HCT116 (cell line): ENCODE measurements around the gene BICD2. TPM values are rescaled to one million over a fixed set of nuclear protein-coding genes. Genes with fewer than 3 reads are reported as not detected.

Experiments used
- ATAC-seq: fragments of 200-7000 bp; cut with Tn5 transposase; 2 replicates; pipeline ENCODE4 v1.9.1; 2020; ENCODE audit warnings: mild to moderate bottlenecking, moderate library complexity
- BruUV-seq: library from RNA; stranded (reverse); fragments of 400-500 nt; replicated peaks from 2 replicates; lab custom pipeline; 2021; lab: Mats Ljungman, UMichigan
- CTCF ChIA-PET: fragments of 300-600 bp; sonication (Branson Sonifier 250); formaldehyde crosslinking; loops from one replicate; lab custom pipeline; 2021; ENCODE audit warnings: antibody characterized with exemption; lab: Charles Lee
- POLR2A ChIA-PET: fragments of 300-600, 350-600 bp; sonication (Branson Sonifier 250); formaldehyde crosslinking; loops from one replicate; lab custom pipeline; 2021; ENCODE audit warnings: antibody characterized with exemption; lab: Charles Lee
- RAD21 ChIA-PET, 2 experiments: fragments of 300-600 bp; sonication (Branson Sonifier 250); formaldehyde crosslinking; loops; one replicate each; lab custom pipeline; 2023; ENCODE audit warnings: low total read pairs in 2 of 2; ENCODE audit not compliant: uncharacterized antibody in 2 of 2, unreplicated experiment in 2 of 2, low non-redundant PET in 1 of 2; lab: Charles Lee
- DNase-seq: peaks from one replicate; pipeline ENCODE4 v3.0.0-alpha.2; 2010; ENCODE audit warnings: low read depth, low spot score
- H2AFZ ChIP-seq: fragments of 200-600 bp; shearing (Covaris generic), sonication (generic); 2 replicates; pipeline ENCODE4 v1.6.1; 2017; ENCODE audit warnings: low read depth, mixed run types, mixed read lengths, antibody characterized with exemption, low read length; ENCODE audit not compliant: poor library complexity, severe bottlenecking
- H3K27ac ChIP-seq: 2 replicates; pipeline ENCODE4 v1.5.1; 2012; ENCODE audit warnings: low read depth, low read length
- H3K27me3 ChIP-seq: fragments of 200-600 bp; sonication (generic); 2 replicates; pipeline ENCODE4 v1.6.1; 2016; ENCODE audit warnings: mixed run types, low read length, mixed read lengths; ENCODE audit not compliant: insufficient read depth
- H3K36me3 ChIP-seq, 2 experiments: fragments of 200-500 bp in 1 of 2; fragments of 200-600 bp in 1 of 2; sonication (Bioruptor generic) in 1 of 2; sonication (generic) in 1 of 2; 2 replicates each; pipeline versions ENCODE4 v1.5.1 to v1.6.1; 2014 to 2016; ENCODE audit warnings: low read length in 2 of 2, inconsistent platforms in 1 of 2, mixed read lengths in 1 of 2, mixed run types in 1 of 2; ENCODE audit not compliant: insufficient read depth in 2 of 2, control insufficient read depth in 1 of 2
- H3K4me1 ChIP-seq, 2 experiments: fragments of 200-600 bp in 1 of 2; sonication (generic) in 1 of 2; 2 replicates each; pipeline versions ENCODE4 v1.5.1 to v1.6.1; 2012 to 2017; ENCODE audit warnings: low read length in 2 of 2, inconsistent platforms in 1 of 2, mild to moderate bottlenecking in 1 of 2, mixed read lengths in 1 of 2, mixed run types in 1 of 2, moderate library complexity in 1 of 2; ENCODE audit not compliant: insufficient read depth in 2 of 2, control insufficient read depth in 1 of 2
- H3K4me2 ChIP-seq: fragments of 200-600 bp; sonication (generic); 2 replicates; pipeline ENCODE4 v1.6.1; 2017; ENCODE audit warnings: mixed run types, low read length, mixed read lengths
- H3K4me3 ChIP-seq, 2 experiments: fragments of 200-600 bp in 1 of 2; sonication (generic) in 1 of 2; replicated peaks in 1 of 2; 2 replicates each; pipeline ENCODE4 v1.5.1; 2011 to 2016; ENCODE audit warnings: low read length in 2 of 2, control low read depth in 1 of 2, low read depth in 1 of 2, mild to moderate bottlenecking in 1 of 2, mixed read lengths in 1 of 2, mixed run types in 1 of 2
- H3K79me2 ChIP-seq: fragments of 200-600 bp; sonication (generic); 2 replicates; pipeline ENCODE4 v1.6.1; 2017; ENCODE audit warnings: mild to moderate bottlenecking, mixed run types, low read length, moderate library complexity, mixed read lengths; ENCODE audit not compliant: insufficient read depth
- H3K9ac ChIP-seq: fragments of 200-600 bp; sonication (generic); 2 replicates; pipeline ENCODE4 v1.6.1; 2016; ENCODE audit warnings: low read length, mixed read lengths
- H3K9me2 ChIP-seq: fragments of 200-600 bp; sonication (generic), shearing (Covaris generic); 2 replicates; pipeline ENCODE4 v1.6.1; 2017; ENCODE audit warnings: mixed run types, mild to moderate bottlenecking, moderate library complexity; ENCODE audit not compliant: insufficient read depth
- H3K9me3 ChIP-seq, 2 experiments: fragments of 200-500 bp in 1 of 2; fragments of 200-600 bp in 1 of 2; sonication (Bioruptor generic) in 1 of 2; sonication (generic) in 1 of 2; 2 replicates each; pipeline ENCODE4 v1.6.1; 2014 to 2017; ENCODE audit warnings: low read length in 2 of 2, mixed read lengths in 2 of 2, inconsistent platforms in 1 of 2, low read depth in 1 of 2, mild to moderate bottlenecking in 1 of 2, mixed run types in 1 of 2, moderate library complexity in 1 of 2; ENCODE audit not compliant: control insufficient read depth in 1 of 2, insufficient read depth in 1 of 2
- H4K20me1 ChIP-seq: fragments of 200-600 bp; sonication (generic), shearing (Covaris generic); 2 replicates; pipeline ENCODE4 v1.6.1; 2017; ENCODE audit warnings: mixed run types, mild to moderate bottlenecking, moderate library complexity; ENCODE audit not compliant: insufficient read depth
- CBX3 ChIP-seq: IDR thresholded peaks from 2 replicates; pipeline ENCODE4 v1.6.1; 2012; ENCODE audit warnings: low read depth
- CEBPB ChIP-seq: IDR thresholded peaks from 2 replicates; pipeline ENCODE4 v1.6.1; 2012; ENCODE audit warnings: low read depth
- EGR1 ChIP-seq: IDR thresholded peaks from 2 replicates; pipeline ENCODE4 v1.6.1; 2012; ENCODE audit warnings: low read depth
- ELF1 ChIP-seq: IDR thresholded peaks from 2 replicates; pipeline ENCODE4 v1.6.1; 2012; ENCODE audit warnings: low read depth, borderline replicate concordance
- POLR2A ChIP-seq: IDR thresholded peaks from 2 replicates; pipeline ENCODE4 v1.7.0; 2011; ENCODE audit warnings: borderline replicate concordance; ENCODE audit not compliant: insufficient read depth, insufficient read length; ENCODE audit errors: extremely low read depth
- RAD21 ChIP-seq: IDR thresholded peaks from 2 replicates; pipeline ENCODE4 v1.6.1; 2012; ENCODE audit warnings: low read depth, mild to moderate bottlenecking
- SIN3A ChIP-seq: IDR thresholded peaks from 2 replicates; pipeline ENCODE4 v1.6.1; 2012; ENCODE audit warnings: low read depth
- SP1 ChIP-seq: IDR thresholded peaks from 2 replicates; pipeline ENCODE4 v1.6.1; 2012; ENCODE audit warnings: low read depth
- ZFX ChIP-seq: fragments of 450-650 bp; IDR thresholded peaks from 2 replicates; pipeline ENCODE4 v1.6.1; 2017
- ZNF274 ChIP-seq: fragments of 200-500 bp; sonication (Bioruptor generic); IDR thresholded peaks from 2 replicates; pipeline ENCODE4 v1.6.1; 2014; ENCODE audit warnings: mild to moderate bottlenecking, low read depth, low read length, inconsistent platforms
- intact Hi-C: fragments of 100-400 bp; cut with micrococcal nuclease; formaldehyde crosslinking; loops from 2 replicates; pipeline ENCODE4 v1.10.0; 2022
- total RNA-seq: library from RNA; stranded (reverse); gene quantifications from one replicate; pipeline ENCODE4 v1.2.1, GENCODE V29; 2021; ENCODE audit not compliant: unreplicated experiment

The BICD2 gene
- total RNA-seq, 1 experiment from 2014 or later = 23.4 TPM

- ChIA-PET RAD21 (no interaction called here), CTCF (no interaction called here), POLR2A (interaction anchor here (0.7 kb wide), 1 partner anchor 247 kb away, joined by 3 read pairs; no protein-coding TSS in a partner anchor)
- Histone ChIP-seq H3K9ac (no peak overlapping the region), H3K9me3 (peaks cover 0 to 6% of the 10 kb centered on the region in 2 experiments; a peak in 1 of 4 replicates), H4K20me1 (peaks cover 5% of the 10 kb centered on the region; the same call in 1 of the 2 replicates), H3K9me2 (no peaks in the 10 kb centered on the region), H3K4me1 (peaks cover 0 to 12% of the 10 kb centered on the region in 2 experiments; a peak in 3 of 4 replicates), H3K36me3 (peaks cover 0 to 4% of the 10 kb centered on the region in 2 experiments; a peak in 1 of 4 replicates), H2AFZ (no peak overlapping the region), H3K4me2 (no peak overlapping the region), H3K27me3 (no peaks in the 10 kb centered on the region), H3K27ac (no peak overlapping the region)
- BruUV-seq = no TSS peak
- intact Hi-C loops = no loop called here
- TF ChIP-seq EGR1 = no peak
- TF ChIP-seq, all 23 proteins: peak for 0
- ATAC-seq = no peak
- Histone ChIP-seq H3K4me3 (no peak overlapping the region), H3K79me2 (peaks cover 82% of the 10 kb centered on the region)
- DNase-seq = no peak
Observed at GRCh38 chr9:92754091-92754745, 10.4 kb downstream of the BICD2 start.

GRCh38 chr9:92752812-92753404, 11.7 kb downstream of the BICD2 start:
- ATAC-seq = no peak
- CTCF ChIA-PET = no interaction called here
- Histone ChIP-seq H3K27me3 (no peaks in the 10 kb centered on the region), H3K9ac (no peak overlapping the region), H2AFZ (no peak overlapping the region), H3K9me2 (no peaks in the 10 kb centered on the region), H4K20me1 (peaks cover 5% of the 10 kb centered on the region; the same call in 1 of the 2 replicates), H3K9me3 (peaks cover 0 to 6% of the 10 kb centered on the region in 2 experiments; a peak in 1 of 4 replicates), H3K36me3 (peaks cover 0 to 4% of the 10 kb centered on the region in 2 experiments; a peak in 1 of 4 replicates), H3K4me2 (no peak overlapping the region), H3K79me2 (peaks cover 87% of the 10 kb centered on the region), H3K4me3 (no peak overlapping the region), H3K4me1 (peaks cover 13 to 25% of the 10 kb centered on the region in 2 experiments), H3K27ac (no peak overlapping the region)
- no peak for TF ChIP-seq ZFX
- no peak for TF ChIP-seq POLR2A
- no peak for TF ChIP-seq CEBPB
- no peak for TF ChIP-seq ZNF274
- TF ChIP-seq SP1 = no peak
- TF ChIP-seq ELF1 = no peak
- no peak for TF ChIP-seq CBX3
- TF ChIP-seq RAD21 = no peak
- TF ChIP-seq EGR1 = no peak
- TF ChIP-seq SIN3A = no peak
- DNase-seq = no peak
- RAD21 ChIA-PET = no interaction called here
- intact Hi-C loops = no loop called here
- POLR2A ChIA-PET = no interaction called here
- no TSS peak for BruUV-seq
